GM18868 (cell line): Measurements from ENCODE around the gene DGKI.
"Not testable (repeated sequence)": the region's sequence is repeated elsewhere in the genome, so short reads cannot be mapped to it uniquely, and the experiment has no call there.

Experiments used
- ATAC-seq: cut with Tn5 transposase; IDR thresholded peaks from one replicate; pipeline ENCODE4 v1.9.1; 2021; ENCODE audit warnings: mild to moderate bottlenecking, moderate library complexity; ENCODE audit not compliant: unreplicated experiment

The DGKI gene

DNA sequence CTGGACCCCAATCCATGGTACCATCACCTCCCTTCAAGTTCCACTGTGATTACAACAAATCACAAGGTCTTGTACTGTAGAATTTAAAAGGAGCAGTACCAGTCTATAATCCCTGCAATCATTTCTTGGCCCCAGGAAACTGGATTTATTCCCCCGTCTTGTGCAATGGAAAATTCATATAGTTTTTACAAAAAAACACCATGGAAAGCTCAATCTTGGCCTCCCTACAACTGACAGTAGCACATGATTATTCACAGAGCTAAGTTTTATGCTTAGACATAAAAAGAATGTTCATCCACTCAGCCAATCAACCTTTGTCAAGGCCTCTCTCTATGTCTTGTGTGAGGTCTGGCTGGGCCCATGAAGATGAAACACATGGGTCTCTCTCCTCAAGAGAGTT lies 10.2 kb downstream of the DGKI start:
- ATAC-seq: no peak

DNA sequence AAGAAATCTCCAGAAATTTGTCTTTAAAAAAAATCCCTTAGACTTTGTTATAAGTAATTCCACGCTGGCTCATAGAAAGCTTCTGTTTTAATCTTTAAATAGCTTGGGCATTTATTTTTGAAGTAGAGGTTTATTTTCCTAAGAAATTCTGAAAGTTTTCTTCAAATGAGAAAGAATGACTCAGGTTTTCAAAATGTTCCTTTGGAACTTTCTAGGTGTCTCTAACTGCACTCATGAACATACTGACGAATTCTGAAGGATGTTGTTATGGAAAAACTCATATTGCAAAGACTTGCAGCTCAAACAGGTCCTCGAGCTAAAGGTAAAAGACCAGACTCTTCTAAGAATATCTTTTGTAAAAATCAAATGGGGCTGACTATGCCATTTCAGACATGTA lies 10.7 kb downstream of the DGKI start:
- ATAC-seq: no peak

DNA sequence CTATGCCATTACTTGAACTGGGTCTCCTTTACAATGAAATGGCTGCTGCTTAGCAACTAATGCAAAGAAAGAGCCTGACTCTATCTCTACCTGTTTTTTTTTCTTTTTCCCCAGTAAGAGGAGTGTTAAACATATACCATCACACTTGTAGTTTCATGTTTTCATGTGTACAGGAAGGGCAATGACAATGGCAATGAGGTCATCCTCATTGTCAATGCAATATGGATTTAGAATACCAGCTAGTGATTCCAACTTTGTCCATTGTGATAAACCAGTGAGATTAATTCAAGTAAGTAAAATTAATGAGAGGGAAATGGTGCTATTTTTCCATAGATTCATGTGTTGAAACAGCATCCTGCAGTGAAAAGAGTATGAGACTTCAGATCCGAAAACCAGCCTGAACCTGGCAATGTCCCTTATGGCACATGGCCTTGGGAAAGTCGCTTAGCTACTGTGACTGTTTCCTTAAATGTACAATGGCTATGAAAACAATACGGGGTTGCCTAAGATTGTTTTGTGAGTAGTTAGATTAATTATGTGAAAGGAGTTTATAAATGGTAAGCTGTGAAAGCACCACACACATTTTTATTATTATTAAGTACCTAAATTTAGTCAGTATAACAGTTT lies 11.2 kb downstream of the DGKI start:
- no peak for ATAC-seq

DNA sequence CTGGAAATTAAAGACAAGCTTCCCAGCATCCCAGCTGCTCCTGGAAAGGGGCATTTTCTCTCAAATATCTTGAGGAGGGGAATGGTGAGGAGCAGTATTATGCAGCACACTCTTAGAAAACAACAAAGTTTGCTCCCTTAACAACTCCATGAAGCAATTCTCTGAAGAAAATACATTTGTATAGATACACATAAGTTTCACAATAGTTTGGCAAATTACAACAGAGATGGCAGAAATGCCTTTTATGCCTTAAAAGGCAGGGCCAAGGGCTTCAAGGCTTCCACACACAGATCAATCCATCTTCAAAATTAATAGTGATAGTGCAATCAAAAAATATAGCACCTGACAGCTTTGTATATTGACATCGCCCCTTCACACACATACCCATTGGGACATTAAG lies 12.2 kb downstream of the DGKI start:
- ATAC-seq: no peak

DNA sequence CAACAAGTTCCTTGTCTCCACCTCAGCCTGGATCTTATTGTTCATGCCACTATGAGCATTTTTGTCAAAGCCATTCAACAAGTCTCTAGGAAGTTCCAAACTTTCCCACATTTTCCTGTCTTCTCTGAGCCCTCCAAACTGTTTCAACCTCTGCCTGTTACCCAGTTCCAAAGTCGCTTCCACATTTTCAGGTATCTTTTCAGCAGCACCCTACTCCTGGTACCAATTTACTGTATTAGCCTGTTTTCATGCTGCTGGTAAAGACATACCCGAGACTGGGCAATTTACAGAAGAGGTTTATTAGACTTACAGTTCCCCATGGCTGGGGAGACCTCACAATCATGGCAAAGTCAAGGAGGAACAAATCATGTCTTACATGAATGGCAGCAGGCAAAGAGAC lies 13.8 kb downstream of the DGKI start:
- ATAC-seq: not testable (repeated sequence)

DNA sequence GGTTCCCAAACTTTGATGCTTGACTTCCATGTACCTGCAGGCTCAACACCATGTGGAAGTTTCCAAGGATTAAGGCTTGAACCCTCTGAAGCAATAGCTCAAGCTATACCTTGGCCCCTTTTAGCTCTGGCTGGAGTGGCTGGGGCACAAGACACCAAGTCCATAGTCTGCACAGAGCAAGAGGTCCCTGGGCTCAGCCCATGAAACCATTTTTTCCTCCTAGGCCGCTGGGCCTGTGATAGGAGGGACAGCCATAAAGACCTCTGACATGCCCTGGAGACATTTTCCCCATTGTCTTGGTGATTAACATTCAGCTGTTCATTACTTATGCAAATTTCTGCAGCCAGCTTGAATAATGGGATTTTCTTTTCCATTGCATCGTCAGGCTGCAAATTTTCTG lies 14.4 kb downstream of the DGKI start:
- ATAC-seq: no peak

DNA sequence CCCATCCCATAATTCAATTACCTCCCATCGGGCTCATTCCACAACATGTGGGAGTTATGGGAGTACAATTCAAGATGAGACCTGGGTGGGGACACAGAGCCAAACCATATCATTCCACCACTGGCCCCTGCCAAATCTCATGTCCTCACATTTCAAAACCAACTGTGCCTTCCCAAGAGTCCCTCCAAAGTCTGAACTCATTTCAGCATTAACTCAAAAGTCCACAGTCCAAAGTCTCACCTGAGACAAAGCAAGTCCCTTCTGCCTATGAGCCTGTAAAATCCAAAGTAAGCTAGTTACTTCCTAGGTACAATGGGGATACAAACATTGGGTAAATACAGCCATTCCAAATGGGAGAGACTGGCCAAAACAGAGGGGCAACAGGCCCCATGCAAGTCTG lies 15.2 kb downstream of the DGKI start:
- ATAC-seq: not testable (repeated sequence)

DNA sequence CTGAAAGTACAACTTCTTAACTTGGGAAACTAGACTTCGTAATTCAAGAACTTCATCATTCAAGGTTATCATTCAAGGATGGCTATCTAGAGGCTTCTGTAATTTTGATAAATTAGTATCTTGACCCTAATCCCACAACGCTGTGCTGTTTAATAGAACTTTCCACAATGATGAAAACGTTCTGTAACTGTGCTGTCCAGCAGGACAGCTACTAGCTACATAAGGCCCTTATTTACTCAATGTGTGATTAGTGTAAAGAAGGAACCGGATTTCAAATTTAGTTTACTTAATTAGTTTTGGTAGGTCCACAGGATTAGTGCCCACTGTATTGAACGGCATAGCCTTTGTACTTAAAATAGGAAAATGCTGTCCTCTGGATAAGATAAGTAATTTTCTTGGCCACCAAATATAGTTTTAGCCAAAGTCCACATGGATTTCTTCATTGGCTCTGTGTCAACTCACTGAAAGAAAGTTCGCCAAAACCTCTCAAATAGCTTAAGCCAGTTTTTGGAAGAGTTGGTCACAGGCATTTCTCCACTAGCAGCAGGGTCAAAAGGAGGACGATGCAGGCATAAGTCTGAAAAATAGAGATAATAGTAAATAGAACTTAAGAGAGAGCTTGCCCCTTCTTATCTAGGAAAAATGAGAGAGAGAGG lies 17.3 kb downstream of the DGKI start:
- no peak for ATAC-seq

DNA sequence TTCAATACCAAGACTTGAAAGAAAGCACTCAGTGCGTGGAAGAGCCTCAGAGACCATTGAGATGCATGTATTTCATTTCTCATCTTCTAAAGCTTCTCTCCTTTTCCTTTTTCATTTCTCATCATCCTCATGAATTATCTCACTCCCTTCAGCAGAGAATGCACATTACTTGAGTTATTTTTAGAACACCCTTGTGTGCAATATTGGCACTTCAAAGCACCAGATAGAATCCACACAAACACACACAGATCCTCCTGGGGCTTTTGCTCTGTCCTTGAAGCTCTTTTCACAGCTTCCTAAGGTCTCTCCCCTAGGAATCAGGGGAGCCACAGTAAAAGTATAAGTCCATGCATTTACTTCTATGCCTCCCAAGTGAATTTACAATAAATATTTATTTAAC lies 18.3 kb downstream of the DGKI start:
- ATAC-seq: no peak

DNA sequence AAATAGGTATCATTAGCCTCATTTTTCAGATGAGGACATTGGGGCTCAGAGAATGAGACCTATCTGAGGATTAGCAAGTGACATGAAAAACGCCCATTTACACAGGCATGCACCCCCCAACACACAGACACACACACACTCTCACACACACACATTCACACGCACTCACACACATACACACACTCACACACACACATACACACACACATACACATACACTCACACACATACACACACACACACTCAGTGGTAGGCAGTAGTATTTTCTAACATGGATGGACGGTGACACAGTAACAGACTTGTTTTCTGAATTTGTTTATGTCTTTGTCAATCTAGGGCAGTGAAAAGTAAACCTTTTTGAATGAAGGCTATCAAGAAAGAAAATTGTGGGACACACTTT lies 21.3 kb downstream of the DGKI start:
- no peak for ATAC-seq

DNA sequence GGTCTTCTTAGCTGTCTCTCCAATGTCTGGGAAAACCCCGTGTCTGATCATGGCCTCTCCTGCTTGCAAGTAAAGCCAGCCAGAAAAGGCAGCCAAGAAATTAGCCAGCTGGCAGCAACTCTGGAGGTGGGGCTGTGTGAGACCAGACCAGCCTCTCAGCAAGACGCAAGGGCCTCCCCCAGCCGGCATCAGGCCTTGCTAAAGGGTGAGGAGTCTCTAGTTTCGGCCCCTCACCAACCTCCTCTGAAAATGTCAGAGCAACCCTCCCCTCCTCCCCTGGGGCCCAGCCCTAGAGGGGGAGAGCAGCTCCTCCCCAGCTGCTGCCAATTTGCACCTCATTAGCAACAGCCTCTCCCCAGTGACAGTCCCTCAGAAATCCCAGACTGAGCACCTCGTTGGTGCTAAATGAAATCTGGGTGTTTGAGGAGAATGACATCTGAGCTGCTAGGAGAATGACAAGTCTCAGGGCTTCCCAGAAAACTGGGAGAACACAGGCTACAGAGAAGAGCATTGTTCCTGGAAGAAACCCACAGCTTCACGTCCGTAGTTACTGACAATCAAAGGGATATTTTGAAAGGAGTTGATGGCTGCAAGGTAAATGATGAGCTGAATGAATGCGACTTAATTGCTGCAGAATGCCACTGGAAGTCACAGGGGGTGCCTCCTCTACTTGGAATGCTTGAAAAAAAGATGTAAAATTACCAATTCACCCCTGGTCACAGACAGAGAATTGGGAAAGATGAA lies 25.9 kb downstream of the DGKI start:
- ATAC-seq: peak; percentile 83

DNA sequence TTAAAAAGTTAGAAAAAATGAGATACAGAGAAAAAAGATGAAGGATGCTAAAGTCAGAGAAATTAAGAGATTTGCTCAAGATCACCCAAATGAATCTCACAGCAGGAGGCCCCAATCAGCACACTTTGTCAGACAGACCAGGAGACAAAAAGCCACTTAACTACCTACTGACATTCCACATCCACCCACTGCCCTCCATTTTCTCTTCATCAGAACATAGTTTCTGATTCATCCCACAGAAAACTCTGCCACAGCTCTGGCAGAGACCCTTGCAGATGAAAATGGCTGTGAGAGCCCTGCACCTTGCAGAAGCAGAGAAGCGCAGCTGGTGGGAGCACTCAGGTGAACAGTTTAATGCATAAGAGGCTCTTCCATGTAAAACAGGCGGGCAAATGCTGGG lies 26.6 kb downstream of the DGKI start:
- ATAC-seq: no peak

DNA sequence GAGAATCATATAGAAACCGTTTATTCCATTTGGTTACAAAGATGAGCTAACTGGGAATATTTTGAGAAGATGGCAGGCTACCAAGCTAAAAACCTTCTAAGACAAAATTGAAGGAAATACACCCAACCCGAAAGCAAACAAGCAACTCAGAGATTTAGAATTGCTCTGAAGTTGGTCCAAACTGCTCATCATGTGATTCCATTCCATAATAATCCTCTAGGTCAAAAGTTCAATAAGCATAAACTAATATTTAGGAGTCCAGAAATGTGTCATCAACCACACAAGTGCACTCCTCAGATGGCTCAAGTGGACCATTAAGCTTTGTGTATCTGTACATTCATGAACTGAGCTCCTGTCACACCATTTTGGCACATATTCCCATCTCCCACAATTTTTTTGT lies 28.7 kb downstream of the DGKI start:
- no peak for ATAC-seq

DNA sequence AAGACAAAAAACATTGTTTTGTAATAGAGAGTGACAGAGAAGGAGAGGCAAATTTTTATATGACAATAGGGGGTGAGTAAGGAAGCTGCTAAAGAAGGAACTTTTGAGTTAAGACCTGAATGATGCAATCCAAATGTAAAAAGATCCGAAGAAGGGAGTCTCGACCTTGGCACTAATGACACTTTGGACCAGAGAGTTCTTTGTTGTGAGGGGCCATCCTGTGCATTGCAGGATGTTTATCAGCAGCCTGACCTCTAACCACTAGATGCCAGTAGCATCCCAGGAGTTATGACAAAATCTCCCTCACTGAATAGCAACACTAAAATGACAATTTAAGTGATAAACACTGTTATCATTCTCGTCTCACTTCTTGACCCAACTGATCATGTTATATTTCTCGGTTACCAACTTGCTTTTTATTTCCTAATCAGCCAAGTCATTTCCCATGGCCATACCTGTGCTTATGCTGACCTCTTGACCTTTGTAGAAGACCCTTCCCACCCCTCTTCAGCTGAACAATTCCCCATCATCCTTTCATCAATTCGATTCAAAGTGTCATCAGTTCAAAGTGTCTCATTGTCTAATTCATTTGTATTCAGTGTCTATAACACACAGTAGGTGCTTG lies 30.0 kb downstream of the DGKI start:
- ATAC-seq: no peak

DNA sequence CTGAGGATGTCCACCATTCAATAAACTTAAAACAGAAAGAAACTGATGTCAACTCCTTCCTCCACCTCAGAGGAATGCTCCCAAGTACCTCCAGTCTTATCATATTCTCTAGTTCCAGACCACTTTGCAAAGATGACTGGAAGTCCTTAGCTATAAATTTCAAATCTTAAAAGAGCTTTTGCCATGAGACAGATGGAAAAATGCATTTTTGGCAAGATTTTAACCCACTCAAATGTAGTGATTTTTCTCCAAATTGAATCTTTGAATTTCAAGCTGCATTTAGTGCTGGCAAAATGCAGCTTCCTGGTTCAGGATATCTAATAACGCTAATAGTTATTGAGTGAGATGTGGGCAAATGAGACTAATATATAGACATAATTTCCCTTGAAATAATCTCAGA lies 33.2 kb downstream of the DGKI start:
- ATAC-seq: no peak

DNA sequence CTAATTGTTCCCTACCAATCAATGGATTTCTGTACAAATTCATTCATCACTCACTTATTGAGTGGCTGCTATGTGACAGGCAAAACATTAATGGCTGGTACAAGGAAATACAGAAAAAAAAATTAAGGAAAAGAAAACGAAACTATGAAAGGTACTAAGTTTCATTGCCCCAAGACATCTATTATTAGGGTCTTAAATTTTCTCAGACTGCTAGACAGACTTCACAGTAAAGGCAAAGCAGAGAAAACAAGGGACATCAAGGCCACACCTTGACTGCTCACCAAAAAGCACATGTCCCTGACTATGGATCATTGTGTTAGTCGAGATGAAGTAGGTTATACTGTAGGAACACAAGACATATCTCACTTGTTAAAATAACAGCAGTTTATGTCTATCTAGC lies 36.5 kb downstream of the DGKI start:
- no peak for ATAC-seq

DNA sequence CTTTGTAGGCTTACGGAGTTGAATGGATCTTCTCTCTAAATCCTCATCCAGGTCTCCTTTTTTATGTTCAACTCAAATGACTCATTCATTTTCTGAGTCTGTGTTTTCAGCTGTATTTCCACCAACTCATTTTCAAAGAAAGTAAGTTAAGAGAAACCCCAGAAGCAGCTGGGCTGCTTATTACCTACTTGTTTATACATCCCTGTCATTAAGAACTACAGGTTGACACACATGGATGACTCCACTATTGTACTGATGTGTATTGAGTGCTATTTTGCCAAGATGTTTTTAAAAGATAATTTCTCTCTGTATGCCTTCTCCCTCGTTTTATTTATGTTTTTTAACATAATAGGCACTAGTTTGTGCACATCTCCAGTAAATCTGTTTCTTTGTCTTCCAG lies 41.9 kb downstream of the DGKI start:
- peak; percentile 64 for ATAC-seq

DNA sequence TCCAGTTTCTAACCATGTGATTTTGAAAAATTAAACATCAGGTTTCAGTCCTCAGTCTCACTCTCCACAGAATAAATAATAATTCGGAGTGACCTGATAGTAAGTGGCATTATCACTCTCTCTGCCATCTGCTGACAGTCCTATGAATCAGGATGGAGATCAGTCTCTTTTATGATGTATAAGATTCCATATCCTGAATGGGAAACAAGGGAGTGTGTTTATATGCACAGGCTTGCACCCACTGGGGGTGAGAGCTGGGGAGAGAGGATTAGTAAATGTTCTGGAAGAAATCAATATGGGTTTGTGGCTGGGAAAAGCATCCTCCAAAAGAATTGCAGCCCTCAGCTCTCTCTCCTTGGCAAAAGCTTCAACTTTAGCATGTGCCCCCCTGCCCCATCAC lies 45.3 kb downstream of the DGKI start:
- ATAC-seq: no peak

DNA sequence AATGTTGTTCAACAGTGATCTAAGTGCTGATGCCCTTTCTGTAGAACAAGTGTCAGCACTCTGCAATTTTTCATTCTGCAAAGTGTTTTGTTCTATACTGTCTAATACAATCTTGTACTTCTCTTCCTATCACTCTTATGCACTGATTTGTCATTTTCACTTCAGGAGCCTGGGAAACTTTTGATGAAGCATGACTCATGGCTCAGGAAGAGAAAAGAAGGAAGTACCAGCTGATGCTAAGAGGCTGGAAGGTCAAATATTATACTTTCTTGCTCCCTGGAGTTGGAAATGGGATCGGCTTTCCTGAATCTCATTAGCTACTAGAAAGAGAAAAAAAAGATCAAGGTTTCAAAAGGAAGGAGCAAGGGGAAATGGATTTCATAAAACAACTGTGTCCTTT lies 45.8 kb downstream of the DGKI start:
- ATAC-seq: no peak

DNA sequence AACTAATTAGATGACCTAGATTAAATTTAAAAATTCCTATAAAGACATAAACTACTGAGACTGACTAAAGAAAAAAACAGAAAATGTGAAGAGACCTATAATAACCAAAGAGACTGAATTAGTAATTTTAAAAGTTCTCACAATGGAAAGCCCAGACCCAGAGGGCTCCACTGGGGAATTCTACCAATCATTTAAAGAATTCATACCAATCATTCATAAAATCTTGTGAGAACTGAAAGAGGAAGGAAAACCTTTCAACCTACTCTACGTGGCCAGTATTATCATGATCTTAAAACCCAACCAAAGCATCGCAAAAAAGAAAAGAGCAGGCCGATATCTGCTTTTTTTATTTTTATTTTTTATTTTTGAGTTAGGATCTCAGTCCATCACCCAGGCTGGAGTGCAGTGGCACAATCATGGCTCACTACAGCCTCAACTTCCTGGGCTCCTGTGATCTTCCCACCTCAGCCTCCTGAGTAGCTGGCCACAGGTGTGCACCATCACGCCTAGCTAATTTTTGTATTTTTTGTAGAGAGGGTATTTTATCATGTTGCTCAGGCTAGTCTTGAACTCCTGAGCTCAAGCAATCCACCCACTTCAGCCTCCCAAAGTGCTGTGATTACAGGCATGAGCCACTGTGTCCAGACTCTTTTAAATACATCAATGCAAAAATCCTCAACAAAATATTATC lies 48.6 kb downstream of the DGKI start:
- ATAC-seq: peak; percentile 99

DNA sequence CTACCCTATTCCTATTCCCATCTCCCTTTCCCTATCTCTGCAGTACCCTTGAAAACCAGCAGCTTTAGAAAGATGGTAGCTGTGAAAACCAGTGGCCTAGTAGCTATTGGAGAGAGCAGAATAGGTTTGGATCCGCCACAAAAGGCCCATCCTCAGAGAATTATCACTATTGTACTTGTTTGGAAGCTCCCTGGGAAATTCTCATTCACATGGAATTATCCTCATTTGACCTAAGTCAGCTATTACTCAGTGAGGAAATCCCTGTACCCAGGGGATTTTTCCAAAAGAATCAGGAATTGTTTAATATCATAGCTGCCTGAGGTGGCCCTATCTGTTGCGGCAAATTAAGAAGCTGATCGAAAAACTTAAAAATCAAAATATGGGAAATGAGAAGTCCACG lies 51.6 kb downstream of the DGKI start:
- no peak for ATAC-seq
